Uterus (tissue), 2 donors: ENCODE data around the gene CREG1.

Source experiments
- POLR2A ChIP-seq, 2 donors: fragments of 450-650 bp; IDR thresholded peaks; one replicate each; pipeline ENCODE4 v1.6.1; 2016; ENCODE audit warnings: antibody characterized with exemption in 2 of 2, mild to moderate bottlenecking in 1 of 2, moderate library complexity in 1 of 2
- TF ChIP-seq, protein P1 (sequence below), 4 experiments: fragments of 200-600 bp in 2 of 4; fragments of 450-650 bp in 2 of 4; sonication (generic) in 2 of 4; IDR thresholded peaks; one replicate each; pipeline ENCODE4 v1.5.1; 2016 to 2019; ENCODE audit warnings: antibody characterized with exemption in 4 of 4, mild to moderate bottlenecking in 2 of 4, moderate library complexity in 1 of 4

- TF ChIP-seq, protein P1, sequence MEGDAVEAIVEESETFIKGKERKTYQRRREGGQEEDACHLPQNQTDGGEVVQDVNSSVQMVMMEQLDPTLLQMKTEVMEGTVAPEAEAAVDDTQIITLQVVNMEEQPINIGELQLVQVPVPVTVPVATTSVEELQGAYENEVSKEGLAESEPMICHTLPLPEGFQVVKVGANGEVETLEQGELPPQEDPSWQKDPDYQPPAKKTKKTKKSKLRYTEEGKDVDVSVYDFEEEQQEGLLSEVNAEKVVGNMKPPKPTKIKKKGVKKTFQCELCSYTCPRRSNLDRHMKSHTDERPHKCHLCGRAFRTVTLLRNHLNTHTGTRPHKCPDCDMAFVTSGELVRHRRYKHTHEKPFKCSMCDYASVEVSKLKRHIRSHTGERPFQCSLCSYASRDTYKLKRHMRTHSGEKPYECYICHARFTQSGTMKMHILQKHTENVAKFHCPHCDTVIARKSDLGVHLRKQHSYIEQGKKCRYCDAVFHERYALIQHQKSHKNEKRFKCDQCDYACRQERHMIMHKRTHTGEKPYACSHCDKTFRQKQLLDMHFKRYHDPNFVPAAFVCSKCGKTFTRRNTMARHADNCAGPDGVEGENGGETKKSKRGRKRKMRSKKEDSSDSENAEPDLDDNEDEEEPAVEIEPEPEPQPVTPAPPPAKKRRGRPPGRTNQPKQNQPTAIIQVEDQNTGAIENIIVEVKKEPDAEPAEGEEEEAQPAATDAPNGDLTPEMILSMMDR (IDR thresholded peaks at IDR 0.05): no peak
- TF ChIP-seq POLR2A (IDR thresholded peaks at IDR 0.05): no peak
Measured at GRCh38 chr1:167512046-167512654, 41.4 kb downstream of the CREG1 start.
